ENCODE measurements around the gene GSG1.

DNA sequence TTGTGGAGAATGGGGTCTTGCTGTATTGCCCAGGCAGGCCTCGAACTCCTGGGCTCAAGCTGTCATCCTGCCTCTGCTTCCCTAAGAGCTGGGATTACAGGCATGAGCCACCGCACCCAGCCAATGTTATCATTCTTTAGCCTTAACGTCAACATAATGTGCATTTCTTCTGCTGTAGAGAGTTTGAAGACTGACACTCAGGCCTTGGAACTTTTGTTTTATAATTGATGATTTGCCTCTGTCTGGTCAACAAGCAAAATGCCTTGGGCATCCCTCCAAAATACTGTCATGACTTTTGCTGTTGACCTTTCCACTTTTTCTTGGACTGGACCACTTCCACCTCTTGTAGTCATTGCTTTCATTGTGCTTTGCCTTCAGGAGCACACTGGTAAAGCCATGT lies 30.3 kb downstream of the GSG1 start:
- TF ChIP-seq, protein P1, sequence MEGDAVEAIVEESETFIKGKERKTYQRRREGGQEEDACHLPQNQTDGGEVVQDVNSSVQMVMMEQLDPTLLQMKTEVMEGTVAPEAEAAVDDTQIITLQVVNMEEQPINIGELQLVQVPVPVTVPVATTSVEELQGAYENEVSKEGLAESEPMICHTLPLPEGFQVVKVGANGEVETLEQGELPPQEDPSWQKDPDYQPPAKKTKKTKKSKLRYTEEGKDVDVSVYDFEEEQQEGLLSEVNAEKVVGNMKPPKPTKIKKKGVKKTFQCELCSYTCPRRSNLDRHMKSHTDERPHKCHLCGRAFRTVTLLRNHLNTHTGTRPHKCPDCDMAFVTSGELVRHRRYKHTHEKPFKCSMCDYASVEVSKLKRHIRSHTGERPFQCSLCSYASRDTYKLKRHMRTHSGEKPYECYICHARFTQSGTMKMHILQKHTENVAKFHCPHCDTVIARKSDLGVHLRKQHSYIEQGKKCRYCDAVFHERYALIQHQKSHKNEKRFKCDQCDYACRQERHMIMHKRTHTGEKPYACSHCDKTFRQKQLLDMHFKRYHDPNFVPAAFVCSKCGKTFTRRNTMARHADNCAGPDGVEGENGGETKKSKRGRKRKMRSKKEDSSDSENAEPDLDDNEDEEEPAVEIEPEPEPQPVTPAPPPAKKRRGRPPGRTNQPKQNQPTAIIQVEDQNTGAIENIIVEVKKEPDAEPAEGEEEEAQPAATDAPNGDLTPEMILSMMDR (IDR thresholded peaks at IDR 0.05; ENCODE audit: low read depth, low read length), result no peak
- TF ChIP-seq POLR2A (IDR thresholded peaks at IDR 0.05; ENCODE audit: extremely low read depth, insufficient read length), result no peak
